ENCODE data around the gene RELT. TPM values are rescaled to one million over a fixed set of nuclear protein-coding genes. Genes with fewer than 3 reads are reported as not detected.

Gene RELT
- total RNA-seq, 1 donor from 2014 or later = 5.2 TPM

DNA sequence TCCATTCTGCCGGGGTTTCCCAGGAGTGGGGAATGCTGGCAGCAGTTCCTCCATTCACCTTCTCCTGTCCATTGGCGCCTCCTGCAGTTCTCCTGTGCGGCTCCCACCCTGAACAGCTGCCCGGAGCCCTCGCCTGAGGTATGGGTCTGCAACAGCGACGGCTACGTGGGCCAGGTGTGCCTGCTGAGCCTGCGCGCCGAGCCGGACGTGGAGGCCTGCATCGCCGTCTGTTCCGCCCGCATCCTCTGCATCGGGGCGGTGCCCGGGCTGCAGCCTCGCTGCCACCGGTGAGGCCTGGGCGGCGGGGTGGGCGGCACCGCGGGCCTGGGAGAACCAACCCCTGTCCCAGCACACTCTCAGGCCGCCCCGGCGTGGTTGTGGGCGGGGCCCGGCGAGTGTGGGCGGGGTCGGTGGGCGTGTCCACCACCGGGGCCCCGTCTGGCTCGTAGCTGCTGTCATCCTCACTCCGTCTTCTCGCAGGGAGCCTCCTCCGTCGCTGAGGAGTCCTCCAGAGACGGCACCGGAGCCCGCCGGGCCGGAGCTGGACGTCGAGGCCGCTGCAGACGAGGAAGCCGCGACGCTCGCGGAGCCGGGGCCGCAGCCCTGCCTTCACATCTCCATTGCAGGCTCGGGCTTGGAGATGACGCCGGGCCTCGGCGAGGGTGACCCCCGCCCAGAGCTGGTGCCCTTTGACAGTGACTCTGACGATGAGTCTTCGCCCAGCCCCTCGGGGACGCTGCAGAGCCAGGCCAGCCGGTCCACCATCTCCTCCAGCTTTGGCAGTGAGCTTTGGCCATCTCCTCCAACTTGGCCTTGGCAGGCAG is 14.0 kb upstream of the RELT start:
- Histone ChIP-seq H2AFZ (ENCODE audit: low read depth, low read length) (no peak overlapping the region), H4K20me1 (ENCODE audit: insufficient read depth, low read length) (peaks cover 27% of the 10 kb centered on the region), H3K27ac (ENCODE audit: low read depth, low read length) (no peak overlapping the region), H3K9ac (ENCODE audit: low read length) (no peak overlapping the region), H3K4me1 (ENCODE audit: insufficient read depth, low read length) (no peaks in the 10 kb centered on the region), H3K9me3 (ENCODE audit: insufficient read depth, low read depth, low read length) (no peaks in the 10 kb centered on the region), H3K4me3 (ENCODE audit: insufficient read depth, low read depth, low read length) (no peak overlapping the region), H3K36me3 (ENCODE audit: insufficient read depth, low read length) (peaks cover 40% of the 10 kb centered on the region), H3K27me3 (ENCODE audit: insufficient read depth, low read length) (no peaks in the 10 kb centered on the region), H3K4me2 (ENCODE audit: low read length) (no peak overlapping the region), H3K79me2 (ENCODE audit: insufficient read depth, low read length) (no peaks in the 10 kb centered on the region)
- Mint-ChIP-seq H3K36me3 (ENCODE audit: low read depth, unreplicated experiment) (peaks cover 22% of the 10 kb centered on the region), H3K27me3 (ENCODE audit: low read depth, unreplicated experiment) (no peaks in the 10 kb centered on the region), H3K4me1 (ENCODE audit: low read depth, unreplicated experiment) (no peaks in the 10 kb centered on the region), H3K27ac (ENCODE audit: unreplicated experiment) (no peak overlapping the region), H3K4me3 (ENCODE audit: unreplicated experiment) (no peak overlapping the region), H3K9me3 (ENCODE audit: unreplicated experiment) (no peaks in the 10 kb centered on the region)
- FAIRE-seq (no peak), DNase-seq (ENCODE audit: low read depth) (no peak)
- TF ChIP-seq EZH2 (IDR thresholded peaks at IDR 0.05; ENCODE audit: insufficient read depth, low read length) (no peak), CTCF (IDR thresholded peaks at IDR 0.05; ENCODE audit: insufficient read depth, low read depth, low read length) (no peak)

DNA sequence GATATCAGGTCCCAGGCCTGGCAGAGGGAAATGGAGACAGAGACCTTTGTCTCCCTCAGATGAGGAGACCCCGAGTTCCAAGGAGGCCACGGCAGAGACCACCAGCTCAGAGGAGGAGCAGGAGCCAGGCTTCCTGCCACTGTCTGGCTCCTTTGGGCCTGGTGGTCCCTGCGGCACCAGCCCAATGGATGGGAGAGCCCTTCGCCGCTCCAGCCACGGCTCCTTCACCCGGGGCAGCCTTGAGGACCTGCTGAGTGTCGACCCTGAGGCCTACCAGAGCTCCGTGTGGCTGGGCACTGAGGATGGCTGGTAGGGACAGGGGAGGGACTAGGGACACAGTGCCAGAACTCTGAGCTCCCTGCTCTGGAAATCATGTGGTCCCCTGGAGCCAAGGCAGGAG is 13.1 kb upstream of the RELT start:
- H3K4me3 ChIP-seq (ENCODE audit: insufficient read depth, low read depth, low read length) = no peak overlapping the region
- H3K27me3 ChIP-seq (ENCODE audit: insufficient read depth, low read length) = no peaks in the 10 kb centered on the region
- H3K9me3 Mint-ChIP-seq (ENCODE audit: unreplicated experiment) = no peaks in the 10 kb centered on the region
- DNase-seq (ENCODE audit: low read depth) (no peak), FAIRE-seq (no peak)
- H3K9ac ChIP-seq (ENCODE audit: low read length) = no peak overlapping the region
- no peak overlapping the region for H3K27ac ChIP-seq (ENCODE audit: low read depth, low read length)
- no peak overlapping the region for H3K4me3 Mint-ChIP-seq (ENCODE audit: unreplicated experiment)
- no peaks in the 10 kb centered on the region for H3K9me3 ChIP-seq (ENCODE audit: insufficient read depth, low read depth, low read length)
- TF ChIP-seq CTCF (IDR thresholded peaks at IDR 0.05; ENCODE audit: insufficient read depth, low read depth, low read length) (no peak), EZH2 (IDR thresholded peaks at IDR 0.05; ENCODE audit: insufficient read depth, low read length) (no peak)
- H3K79me2 ChIP-seq (ENCODE audit: insufficient read depth, low read length) = no peaks in the 10 kb centered on the region
- no peaks in the 10 kb centered on the region for H3K27me3 Mint-ChIP-seq (ENCODE audit: low read depth, unreplicated experiment)
- H3K4me1 ChIP-seq (ENCODE audit: insufficient read depth, low read length) = no peaks in the 10 kb centered on the region
- H2AFZ ChIP-seq (ENCODE audit: low read depth, low read length) = no peak overlapping the region
- H3K27ac Mint-ChIP-seq (ENCODE audit: unreplicated experiment) = no peak overlapping the region
- H4K20me1 ChIP-seq (ENCODE audit: insufficient read depth, low read length) = peaks cover 23% of the 10 kb centered on the region
- H3K4me2 ChIP-seq (ENCODE audit: low read length) = no peak overlapping the region
- H3K4me1 Mint-ChIP-seq (ENCODE audit: low read depth, unreplicated experiment) = peaks cover 2% of the 10 kb centered on the region
- H3K36me3 Mint-ChIP-seq (ENCODE audit: low read depth, unreplicated experiment) = peaks cover 27% of the 10 kb centered on the region
- H3K36me3 ChIP-seq (ENCODE audit: insufficient read depth, low read length) = peaks cover 36% of the 10 kb centered on the region

Measured in astrocyte (in vitro differentiated cells and primary cell).